Iris pigment epithelial cell (primary cell): ENCODE measurements around the gene CYSRT1.

Source experiments
- DNase-seq: peaks from one replicate; pipeline ENCODE4 v3.0.0-alpha.2; 2011; ENCODE audit warnings: low read depth

The CYSRT1 gene, protein sequence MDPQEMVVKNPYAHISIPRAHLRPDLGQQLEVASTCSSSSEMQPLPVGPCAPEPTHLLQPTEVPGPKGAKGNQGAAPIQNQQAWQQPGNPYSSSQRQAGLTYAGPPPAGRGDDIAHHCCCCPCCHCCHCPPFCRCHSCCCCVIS

DNA sequence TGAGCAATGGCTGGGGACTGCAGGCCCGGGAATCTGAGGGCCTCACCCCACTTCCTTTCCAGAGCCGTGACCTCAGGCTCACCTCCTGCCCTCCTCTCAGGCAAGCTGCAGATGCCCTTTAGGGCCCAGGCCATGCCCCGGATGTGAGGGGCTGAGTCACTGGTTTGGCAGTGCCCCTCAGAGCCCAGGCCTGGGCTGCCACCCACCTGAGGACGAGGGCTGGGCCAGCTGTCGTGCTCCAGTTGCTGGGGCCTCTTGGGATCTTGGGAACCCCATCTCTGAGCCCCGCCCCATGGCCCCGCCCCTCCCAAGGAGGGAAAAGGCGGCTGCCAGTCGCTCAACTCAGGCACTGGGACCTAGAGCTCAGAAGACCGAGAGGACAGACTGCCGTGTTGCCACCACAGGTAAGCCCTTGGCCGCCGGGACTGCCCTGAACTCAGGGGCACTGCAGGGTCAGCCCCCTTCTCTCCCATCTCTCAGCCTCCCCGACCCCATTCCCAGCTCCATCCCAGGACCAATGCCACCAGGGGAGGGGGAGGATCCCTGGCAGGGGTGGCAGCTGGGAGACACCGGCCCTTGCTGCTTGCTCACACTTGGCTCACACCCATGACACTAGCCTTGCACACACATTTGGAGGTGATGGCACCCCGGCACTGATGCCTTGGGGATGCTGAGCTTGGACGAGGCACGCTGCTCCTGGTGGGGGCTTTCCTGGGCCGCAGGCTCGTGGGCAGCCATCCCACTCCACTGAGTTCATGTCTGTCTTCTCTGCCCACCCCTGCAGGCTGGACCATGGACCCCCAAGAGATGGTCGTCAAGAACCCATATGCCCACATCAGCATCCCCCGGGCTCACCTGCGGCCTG is at the start of gene CYSRT1:
CYSRT1 (plus strand) TSS at position 345 of the 865 bp plus-strand sequence; CDS start at position 793, 448 bp downstream.
- no peak for DNase-seq

DNA sequence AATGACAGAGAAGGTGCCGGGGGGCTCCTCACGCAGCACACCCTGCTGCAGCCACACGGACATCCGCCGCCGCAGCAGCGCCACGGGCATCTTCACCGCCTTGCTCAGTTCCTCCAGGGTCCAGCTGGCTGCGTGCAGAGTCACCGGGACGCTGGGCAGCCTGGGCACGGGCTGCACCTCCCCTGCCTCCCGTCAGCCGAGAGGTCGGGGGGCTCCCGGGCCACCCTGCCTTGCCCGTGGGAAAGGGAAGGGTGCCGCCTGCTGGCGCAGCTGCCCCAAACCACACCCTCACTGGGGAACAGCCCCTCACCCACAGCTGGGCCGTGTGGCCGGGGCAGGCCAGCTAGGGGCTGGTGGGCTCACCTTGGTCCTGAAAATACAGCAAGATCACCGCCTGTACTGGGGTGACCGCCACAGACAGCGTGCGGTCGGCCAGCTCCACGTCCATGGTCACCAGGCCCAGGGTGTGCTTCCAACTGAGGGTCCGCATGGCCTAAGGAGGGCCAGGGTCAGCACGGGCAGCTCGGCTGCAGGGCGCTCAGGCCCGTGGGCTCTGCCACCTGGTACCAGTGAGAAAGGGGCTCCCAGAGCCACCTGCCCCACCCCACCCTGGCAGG is 49.5 kb upstream of the CYSRT1 start:
- DNase-seq: no peak

DNA sequence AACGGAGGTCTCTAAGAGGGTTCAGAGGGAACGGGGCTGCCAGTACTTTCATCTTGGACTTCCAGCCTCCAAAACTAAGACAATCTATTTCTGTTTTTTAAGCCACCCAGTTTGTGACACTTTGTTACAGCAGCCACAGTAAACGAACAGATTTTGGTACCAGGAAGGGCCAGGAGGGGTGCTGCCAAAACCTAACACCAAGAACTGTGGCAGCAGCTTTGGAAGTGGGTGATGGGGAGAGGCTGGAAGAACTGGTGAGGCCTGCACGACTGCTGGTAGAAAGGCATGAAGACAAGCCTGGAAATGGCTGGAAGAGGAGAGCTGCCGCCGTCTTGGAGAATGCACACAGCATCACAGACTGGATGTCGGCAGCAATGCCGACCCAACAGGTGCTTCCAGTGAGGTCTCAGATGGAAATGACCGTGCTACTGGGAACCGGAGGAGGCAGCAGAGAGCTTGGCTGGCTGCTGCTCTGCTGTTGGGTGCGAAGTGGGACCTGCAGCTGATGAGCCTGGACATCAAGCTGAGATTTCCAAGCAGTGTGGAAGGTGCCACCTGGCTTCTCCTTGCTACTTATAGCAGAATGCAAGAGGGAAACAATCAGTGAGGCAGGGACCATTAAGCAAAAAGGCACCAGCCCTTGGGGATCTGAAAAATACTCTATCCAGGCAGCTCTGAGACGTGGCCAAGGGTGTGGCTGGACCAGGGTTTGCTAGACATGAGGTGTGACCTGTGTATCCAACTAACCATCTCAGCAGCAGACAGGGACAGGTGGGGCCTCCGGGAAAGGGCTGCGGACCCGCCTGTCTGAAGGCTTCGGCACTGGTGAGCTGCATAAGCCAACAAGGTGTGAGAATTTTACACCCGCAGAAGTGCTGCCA is 48.4 kb upstream of the CYSRT1 start:
- DNase-seq: peak; percentile 54

- DNase-seq: no peak
Observed at GRCh38 chr9:137178201-137178938, 46.6 kb upstream of the CYSRT1 start.

DNA sequence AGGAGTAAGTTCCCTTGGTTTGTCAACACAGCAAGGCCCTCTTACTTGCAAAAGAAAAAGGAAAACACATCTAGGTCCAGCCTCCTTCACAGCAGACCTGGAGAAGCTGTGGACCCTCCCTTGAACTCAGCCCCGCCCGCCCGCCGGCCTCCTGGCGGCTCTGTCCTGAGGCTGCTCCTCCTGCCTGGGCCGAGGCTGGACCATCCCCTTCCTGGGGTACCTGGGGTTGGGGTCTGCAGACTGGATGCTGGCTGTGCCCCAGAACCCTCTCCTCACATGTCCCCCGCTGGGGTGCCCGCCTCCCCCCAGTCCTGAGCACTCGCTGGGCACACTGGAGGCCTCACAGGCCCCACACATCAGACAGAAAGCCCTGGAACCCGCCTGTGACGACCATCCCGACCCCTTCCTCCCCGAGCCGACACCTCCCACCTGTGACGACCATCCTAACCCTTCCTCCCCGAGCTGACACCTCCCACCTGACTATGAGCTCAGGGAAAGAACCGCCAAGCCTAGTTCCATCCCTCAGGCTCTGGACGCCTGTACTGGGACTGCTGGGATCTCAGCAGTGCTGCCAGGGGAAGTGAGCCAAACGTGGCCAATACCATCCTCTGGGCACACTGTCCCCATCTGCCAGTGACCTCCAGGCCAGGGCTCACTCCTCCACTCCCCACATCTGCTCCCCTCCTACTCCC is 45.9 kb upstream of the CYSRT1 start:
- no peak for DNase-seq

DNA sequence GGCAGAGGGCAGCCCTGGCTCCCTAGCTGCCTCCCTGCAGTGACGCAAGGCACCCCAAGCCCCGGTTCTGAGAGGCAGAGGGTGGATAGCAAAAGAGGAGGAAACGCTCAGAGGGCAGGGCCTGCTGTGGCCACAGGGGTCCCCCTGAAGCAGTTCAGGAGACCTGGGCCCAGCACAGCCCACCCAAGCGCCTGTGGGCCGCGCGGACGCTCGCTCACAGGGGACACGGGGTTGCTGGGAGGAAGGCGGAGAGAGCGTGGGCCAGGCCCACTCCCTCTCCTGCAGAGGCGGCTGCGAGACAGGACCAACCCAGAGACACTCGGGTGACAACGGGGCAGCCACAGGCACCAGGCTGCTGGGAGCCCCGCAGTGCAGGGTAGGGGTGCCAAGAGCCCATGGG is 45.2 kb upstream of the CYSRT1 start:
- no peak for DNase-seq

GRCh38 chr9:137180491-137180890 is 44.5 kb upstream of the CYSRT1 start:
- DNase-seq: no peak

GRCh38 chr9:137181680-137182079 is 43.3 kb upstream of the CYSRT1 start:
- DNase-seq: no peak

DNA sequence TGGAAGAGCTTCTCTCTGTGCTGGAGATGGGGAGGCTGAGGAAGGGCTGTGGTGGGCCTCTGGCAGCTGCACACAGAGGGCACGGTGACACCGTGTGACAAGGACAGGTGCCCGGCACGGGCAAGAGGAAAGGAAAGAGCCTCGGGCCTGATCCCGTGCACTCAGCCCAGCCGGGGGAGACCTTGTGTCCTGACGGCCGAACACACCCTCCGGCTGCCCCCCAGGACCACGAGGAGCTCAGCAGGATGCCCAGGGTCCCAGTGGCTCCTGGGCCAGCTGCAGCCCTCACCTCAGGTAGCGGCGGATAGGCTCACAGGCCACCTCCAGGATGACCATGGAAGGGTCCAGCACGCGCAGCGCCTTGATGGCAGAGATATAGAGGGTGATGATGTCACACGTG is 42.1 kb upstream of the CYSRT1 start:
- DNase-seq: no peak

- DNase-seq: no peak
Observed at GRCh38 chr9:137183980-137184595, 40.9 kb upstream of the CYSRT1 start.

DNA sequence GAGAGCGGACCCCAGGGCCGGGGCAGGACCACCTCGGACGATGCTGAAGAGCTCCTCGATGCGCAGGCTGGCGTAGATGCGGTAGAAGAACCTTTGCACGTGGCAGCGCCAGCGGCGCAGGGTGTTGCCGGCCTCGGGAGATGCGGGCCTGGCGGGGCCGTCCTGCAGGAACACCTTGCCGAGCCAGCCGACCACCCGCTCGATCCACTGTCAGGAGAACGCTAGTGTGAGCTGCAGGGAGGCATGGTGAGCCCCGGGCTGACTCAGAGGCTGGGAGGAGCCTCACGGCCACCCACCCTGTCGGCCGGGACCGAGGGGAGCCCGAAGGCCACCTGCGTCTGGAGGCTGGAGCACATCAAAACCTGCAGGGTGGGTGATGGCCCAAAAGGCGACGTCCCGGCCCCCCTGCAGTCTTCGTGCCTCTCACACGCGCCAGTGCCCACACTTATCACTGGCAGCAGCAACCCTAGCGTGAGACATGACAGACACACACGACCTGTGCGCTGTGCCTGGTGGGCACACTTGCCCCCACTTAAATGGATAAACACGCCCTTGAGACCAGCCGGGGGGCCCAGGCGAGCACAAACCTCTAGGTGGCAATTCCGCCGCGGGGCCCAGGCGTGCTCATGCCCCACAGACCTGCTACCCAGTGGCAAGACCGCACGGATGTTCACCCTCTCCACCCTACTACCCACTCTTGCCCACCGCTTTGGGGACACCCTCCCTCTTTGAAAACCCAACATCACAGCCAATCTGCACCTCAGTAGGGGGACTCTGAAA is 39.9 kb upstream of the CYSRT1 start:
- no peak for DNase-seq

GRCh38 chr9:137185921-137186320 is 39.1 kb upstream of the CYSRT1 start:
- no peak for DNase-seq

GRCh38 chr9:137186385-137186784 is 38.6 kb upstream of the CYSRT1 start:
- no peak for DNase-seq

GRCh38 chr9:137187386-137187785 is 37.6 kb upstream of the CYSRT1 start:
- DNase-seq: no peak

DNA sequence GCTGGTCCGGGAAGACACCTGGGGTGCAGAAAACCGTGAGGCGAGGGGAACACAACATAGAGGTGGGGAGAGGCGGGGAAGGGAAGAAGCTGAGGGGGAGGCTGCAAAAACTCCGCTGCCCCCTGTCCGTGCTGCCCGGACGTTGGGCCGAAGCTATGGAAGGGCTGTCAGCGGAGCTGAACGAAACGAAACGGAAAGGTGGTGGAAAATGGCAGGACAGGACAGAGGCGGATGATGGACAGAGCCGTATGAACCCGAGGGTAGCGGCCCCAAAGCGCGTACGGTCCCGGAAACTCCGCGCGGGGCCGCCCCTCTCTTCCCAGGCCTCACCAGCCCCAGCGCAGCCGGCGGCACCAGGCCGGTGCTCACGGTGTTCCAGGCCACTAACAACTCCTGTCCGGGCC is 36.9 kb upstream of the CYSRT1 start:
- DNase-seq: no peak

GRCh38 chr9:137188490-137189296 is 36.3 kb upstream of the CYSRT1 start, which contains the start of the genes ANAPC2 and SSNA1:
Gene ANAPC2, minus strand, starts transcription at chr9:137188560. Its CDS starts 28 bp downstream, at chr9:137188532.
Gene SSNA1, plus strand, starts transcription at chr9:137188676. Its CDS starts 51 bp downstream, at chr9:137188727.
- DNase-seq: peak; percentile 88

DNA sequence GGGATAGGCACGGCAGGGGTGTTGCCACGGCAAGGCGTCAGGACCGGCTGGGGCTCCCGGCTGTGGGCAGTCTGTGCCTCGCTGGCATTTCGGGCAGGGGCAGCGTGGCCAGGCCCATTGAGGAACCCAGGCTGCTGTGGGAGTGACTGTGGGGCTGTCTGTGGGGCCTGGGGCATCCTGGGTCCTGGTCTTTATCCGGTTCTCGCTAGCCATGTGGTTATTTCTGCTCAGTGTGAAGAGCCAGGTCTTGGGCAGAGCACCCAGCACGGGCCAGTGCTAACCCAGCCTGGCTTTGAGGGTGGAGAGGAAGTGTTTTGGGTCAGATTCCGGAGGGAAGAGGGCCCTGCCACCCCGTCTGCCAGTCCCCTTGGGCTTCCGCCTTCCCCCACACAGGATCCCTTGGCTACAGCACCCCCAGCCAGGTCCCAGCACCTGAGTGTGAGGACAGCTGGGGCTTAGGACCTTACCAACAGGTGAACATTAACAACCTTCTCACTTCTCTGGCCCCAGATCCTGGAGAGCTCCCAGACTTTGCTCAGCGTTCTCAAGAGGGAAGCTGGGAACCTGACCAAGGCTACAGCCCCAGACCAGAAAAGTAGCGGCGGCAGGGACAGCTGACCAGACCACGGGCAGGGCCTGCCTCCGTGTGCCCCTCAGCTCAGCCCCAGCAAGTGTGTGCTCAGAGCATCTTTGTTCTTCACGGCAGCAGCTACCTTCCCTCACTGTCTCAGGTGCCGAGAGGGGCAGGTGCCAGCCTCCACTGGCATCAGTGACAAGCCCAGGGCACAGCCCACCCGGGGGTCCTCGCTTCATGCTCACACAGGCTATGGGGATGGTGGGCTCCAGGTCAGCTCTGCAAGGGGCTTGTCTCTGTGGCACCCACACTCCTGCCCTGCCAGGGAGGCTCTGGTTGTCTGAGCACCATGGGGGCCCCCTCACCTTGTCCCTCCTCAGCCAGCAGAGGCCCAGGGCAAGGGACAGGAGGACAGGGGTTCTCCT is 35.4 kb upstream of the CYSRT1 start:
- DNase-seq: no peak
